NCI-H128 (cell line): ENCODE results near the gene ADD1.

Source experiments
- DNase-seq: peaks from one replicate; lab custom pipeline; 2025; ENCODE audit not compliant: unreplicated experiment; lab: John Stamatoyannopoulos, UW

The ADD1 gene

GRCh38 chr4:2961811-2962441, 118.3 kb downstream of the ADD1 start:
- no peak for DNase-seq

- no peak for DNase-seq
These were observed 119.0 kb downstream of the ADD1 start for GRCh38 chr4:2962614-2963174.

- DNase-seq = peak; percentile 82
These were observed 119.7 kb downstream of the ADD1 start, which contains the start of the genes GRK4 and NOP14 for GRCh38 chr4:2963175-2963965. TSS of gene GRK4 (plus strand) at chr4:2963571. CDS start at chr4:2964071, 500 bp downstream. TSS of gene NOP14 (minus strand) at chr4:2963406. CDS start at chr4:2963319, 87 bp downstream.

- no peak for DNase-seq
These were observed 120.4 kb downstream of the ADD1 start for GRCh38 chr4:2963966-2964471.

DNA sequence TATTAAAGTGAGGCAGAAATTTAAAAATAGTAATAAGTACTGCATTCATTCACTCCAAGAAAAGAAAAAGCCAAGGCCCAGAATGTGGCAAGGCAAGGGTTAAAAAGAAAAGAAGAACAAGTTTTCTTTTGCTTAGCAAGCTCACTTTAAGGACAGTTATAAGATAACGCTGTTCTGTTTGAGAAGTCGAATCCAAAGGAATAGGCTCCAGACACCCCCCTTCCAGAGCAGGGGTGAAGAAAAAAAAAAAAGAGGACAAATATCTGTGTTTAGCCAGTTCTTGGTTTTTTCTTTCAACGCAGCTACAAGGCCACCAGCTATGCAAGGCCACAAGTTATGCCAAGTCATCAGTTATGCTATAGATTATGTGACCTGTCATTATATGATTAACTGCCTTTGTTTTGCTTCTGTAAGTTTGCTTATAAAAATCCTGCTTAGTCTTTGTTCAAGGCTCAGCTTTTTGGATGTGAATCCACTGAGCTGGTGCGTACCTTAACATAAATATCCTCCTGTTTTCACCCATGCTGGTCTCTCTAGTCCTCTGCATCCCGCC, 121.1 kb downstream of the ADD1 start:
- no peak for DNase-seq

DNA sequence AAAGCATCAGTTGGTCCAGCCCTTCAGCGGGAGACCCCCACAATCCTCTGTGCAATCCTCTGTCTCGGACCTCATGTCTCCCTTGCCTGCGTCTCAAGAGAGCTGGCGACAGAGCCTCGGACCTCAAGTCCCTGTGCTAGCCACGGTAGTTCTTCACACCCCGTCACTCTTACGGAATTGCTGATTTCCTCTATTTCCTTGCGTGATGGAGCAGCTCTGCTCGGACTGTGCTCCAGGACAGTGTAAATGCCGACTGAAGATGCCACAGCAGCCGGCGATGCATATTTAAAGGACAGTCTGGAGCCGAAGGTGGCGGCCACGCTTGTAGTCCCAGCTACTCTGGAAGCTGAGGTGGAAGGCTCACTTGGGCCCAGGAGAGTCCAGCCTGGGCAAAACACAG, 121.6 kb downstream of the ADD1 start:
- no peak for DNase-seq

DNA sequence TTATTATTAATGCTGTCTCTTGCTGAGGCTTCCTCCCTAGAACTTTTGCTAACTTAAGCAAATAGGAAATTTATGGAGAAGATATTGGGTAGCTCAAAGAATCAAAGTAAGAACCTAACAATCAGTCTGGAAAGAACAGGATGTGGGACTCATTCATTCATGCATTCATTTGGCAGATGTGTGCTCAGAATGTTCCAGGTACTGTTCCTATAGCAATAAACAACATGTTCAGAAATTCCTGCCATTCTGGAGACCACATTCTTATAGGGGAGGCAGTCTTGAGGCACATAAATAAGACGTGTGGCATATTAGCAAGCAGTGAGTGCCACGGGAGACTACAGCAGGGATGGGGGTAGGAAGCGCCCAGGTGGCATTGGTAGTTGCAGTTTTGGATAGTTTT, 124.7 kb downstream of the ADD1 start:
- no peak for DNase-seq

DNA sequence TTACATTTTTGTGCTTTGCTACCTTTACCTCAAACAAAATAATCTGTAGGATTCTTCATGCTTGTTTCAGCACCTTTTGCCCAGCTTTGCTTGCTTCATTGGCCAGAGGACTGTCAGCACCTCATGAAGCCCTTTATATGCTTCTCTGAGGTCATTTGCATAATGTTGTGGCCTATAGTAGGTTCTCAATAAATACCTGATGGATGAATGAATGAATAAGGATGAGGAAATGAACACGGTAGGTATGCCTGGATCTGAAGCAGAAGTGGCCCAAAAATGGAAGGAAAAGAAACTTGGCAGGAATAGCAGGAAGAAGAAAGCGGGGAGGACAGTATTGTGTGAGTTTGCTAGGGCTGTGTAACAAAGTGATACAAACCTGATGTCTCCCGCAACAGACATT, 127.6 kb downstream of the ADD1 start:
- DNase-seq = no peak

DNA sequence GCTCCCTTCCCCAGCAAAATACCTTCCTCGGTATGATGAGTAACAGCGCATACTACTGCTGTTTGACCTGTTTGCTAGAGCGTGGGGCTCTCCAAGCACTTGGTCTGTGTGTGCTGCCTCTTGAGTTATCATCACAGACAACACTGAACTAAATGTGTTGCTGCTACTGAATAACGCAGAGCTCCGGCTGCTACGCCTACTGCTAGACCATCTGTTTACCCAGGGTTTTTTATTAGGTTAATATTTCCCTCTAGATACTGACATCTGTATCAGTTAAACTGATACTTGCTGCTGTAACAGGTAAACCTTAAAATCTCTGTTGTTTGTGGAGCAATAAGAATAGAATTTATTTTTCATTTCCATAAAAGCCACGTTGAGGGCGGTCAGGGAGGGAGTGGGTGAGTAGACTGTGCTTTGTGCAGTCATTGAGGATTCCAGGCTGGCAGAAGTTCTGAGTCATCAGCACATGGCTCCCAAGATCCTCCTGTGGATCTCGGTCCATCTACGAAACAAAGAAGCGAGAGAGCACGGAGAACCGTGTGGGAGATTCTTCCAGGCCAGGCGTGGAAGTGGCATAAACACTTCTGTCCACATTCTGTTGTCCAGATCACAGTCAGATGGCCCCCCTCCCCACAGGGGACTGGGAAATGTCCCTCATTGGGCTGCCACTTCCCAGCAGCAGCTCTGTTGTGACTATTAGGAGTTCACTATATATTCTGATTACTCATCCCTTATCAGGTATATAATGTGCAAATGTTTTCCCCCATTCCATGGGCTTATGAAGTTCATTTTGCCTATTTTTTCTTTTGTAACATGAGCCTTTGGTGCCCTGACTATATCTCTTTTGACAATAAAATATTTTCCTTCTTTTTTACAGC, 133.8 kb downstream of the ADD1 start:
- no peak for DNase-seq
